ENCODE measurements around the gene FOXK1. TPM values are rescaled to one million over a fixed set of nuclear protein-coding genes. Genes with fewer than 3 reads are reported as not detected.
"Not testable (repeated sequence)": the region's sequence is repeated elsewhere in the genome, so short reads cannot be mapped to it uniquely, and the experiment has no call there.

Gene FOXK1
- total RNA-seq, 2 donors from 2014 or later: 17.3 to 47.5 TPM

- no peak for DNase-seq (ENCODE audit: low spot score)
- TF ChIP-seq POLR2A (IDR thresholded peaks at IDR 0.05) (no peak), POLR2AphosphoS5 (IDR thresholded peaks at IDR 0.05) (no peak)
- TF ChIP-seq, protein P1, sequence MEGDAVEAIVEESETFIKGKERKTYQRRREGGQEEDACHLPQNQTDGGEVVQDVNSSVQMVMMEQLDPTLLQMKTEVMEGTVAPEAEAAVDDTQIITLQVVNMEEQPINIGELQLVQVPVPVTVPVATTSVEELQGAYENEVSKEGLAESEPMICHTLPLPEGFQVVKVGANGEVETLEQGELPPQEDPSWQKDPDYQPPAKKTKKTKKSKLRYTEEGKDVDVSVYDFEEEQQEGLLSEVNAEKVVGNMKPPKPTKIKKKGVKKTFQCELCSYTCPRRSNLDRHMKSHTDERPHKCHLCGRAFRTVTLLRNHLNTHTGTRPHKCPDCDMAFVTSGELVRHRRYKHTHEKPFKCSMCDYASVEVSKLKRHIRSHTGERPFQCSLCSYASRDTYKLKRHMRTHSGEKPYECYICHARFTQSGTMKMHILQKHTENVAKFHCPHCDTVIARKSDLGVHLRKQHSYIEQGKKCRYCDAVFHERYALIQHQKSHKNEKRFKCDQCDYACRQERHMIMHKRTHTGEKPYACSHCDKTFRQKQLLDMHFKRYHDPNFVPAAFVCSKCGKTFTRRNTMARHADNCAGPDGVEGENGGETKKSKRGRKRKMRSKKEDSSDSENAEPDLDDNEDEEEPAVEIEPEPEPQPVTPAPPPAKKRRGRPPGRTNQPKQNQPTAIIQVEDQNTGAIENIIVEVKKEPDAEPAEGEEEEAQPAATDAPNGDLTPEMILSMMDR (IDR thresholded peaks at IDR 0.05): no peak
- peaks cover 7 to 11% of the 10 kb centered on the region in 2 donors for H3K36me3 ChIP-seq
- H3K4me1 ChIP-seq (replicated peaks): no peaks in the 10 kb centered on the region
- no peak overlapping the region for H3K4me3 ChIP-seq
- intact Hi-C loops (cut with DNase I): no loop called here
- H3K9me3 ChIP-seq: no peaks in the 10 kb centered on the region
- no peak overlapping the region for H3K27ac ChIP-seq
- WGBS: 90% methylated on average over 9 of the region's 9 CpGs
- no peaks in the 10 kb centered on the region for H3K27me3 ChIP-seq (replicated peaks; ENCODE audit: insufficient read depth)
Observed at GRCh38 chr7:4790078-4790465, 108.0 kb downstream of the FOXK1 start.

DNA sequence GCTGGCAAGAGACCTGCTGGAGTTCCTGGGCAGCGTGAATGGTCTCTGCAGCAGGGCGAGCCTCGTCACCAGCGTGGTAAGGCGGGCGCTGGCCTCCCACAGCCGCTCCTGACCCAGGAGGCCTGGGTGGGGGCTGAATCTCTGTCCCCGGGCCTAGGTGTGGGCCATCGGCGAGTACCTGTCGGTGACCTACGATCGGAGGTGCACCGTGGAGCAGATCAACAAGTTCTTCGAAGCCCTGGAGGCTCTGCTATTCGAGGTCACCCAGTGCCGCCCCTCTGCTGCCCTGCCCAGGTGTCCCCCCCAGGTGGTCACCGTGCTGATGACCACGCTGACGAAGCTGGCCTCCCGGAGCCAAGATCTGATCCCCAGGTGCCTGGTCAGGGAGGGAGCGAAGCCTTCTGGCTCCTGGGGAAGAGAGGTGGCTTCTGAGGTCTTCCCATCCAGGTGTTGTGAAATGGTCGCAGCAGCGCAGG, 108.5 kb downstream of the FOXK1 start:
- H3K36me3 ChIP-seq: peaks cover 7 to 11% of the 10 kb centered on the region in 2 donors
- DNase-seq (ENCODE audit: low spot score): no peak
- TF ChIP-seq, protein P1 (IDR thresholded peaks at IDR 0.05): no peak
- no peaks in the 10 kb centered on the region for H3K27me3 ChIP-seq (replicated peaks; ENCODE audit: insufficient read depth)
- no peaks in the 10 kb centered on the region for H3K4me1 ChIP-seq (replicated peaks)
- no peak overlapping the region for H3K27ac ChIP-seq
- H3K4me3 ChIP-seq: no peak overlapping the region
- no peaks in the 10 kb centered on the region for H3K9me3 ChIP-seq
- WGBS: 92% methylated on average over 22 of the region's 24 CpGs
- intact Hi-C loops (cut with DNase I): no loop called here

GRCh38 chr7:4791101-4791737, 109.1 kb downstream of the FOXK1 start:
- H3K27ac ChIP-seq: no peak overlapping the region
- 93% methylated on average over 25 of the region's 25 CpGs for WGBS
- no peak overlapping the region for H3K4me3 ChIP-seq
- H3K4me1 ChIP-seq (replicated peaks): no peaks in the 10 kb centered on the region
- TF ChIP-seq POLR2AphosphoS5 (IDR thresholded peaks at IDR 0.05): no peak
- H3K9me3 ChIP-seq: no peaks in the 10 kb centered on the region
- H3K27me3 ChIP-seq (replicated peaks; ENCODE audit: insufficient read depth): no peaks in the 10 kb centered on the region
- H3K36me3 ChIP-seq: peaks cover 4 to 7% of the 10 kb centered on the region in 2 donors
- intact Hi-C loops (cut with DNase I): no loop called here
- DNase-seq (ENCODE audit: low spot score): no peak

- intact Hi-C loops (cut with DNase I): no loop called here
- peak; percentile 56 for DNase-seq (ENCODE audit: low spot score)
- peak overlapping the region; percentile 20 to 33 for H3K4me3 ChIP-seq
- WGBS: 49% methylated on average over 49 of the region's 50 CpGs
- no peaks in the 10 kb centered on the region for H3K4me1 ChIP-seq (replicated peaks)
- no peaks in the 10 kb centered on the region for H3K27me3 ChIP-seq (replicated peaks; ENCODE audit: insufficient read depth)
- no peaks in the 10 kb centered on the region for H3K36me3 ChIP-seq
- TF ChIP-seq POLR2AphosphoS5 (IDR thresholded peaks at IDR 0.05) (no peak), POLR2A (IDR thresholded peaks at IDR 0.05) (no peak)
- TF ChIP-seq, protein P1 (IDR thresholded peaks at IDR 0.05): peak; percentile 14 to 63 (median 52)
- peak overlapping the region in 1 of 2 donors; percentile 26 for H3K27ac ChIP-seq
- H3K9me3 ChIP-seq: no peaks in the 10 kb centered on the region
Observed at GRCh38 chr7:4791738-4792536, 109.8 kb downstream of the FOXK1 start.

GRCh38 chr7:4792537-4793126, 110.5 kb downstream of the FOXK1 start:
- H3K9me3 ChIP-seq: no peaks in the 10 kb centered on the region
- no peaks in the 10 kb centered on the region for H3K36me3 ChIP-seq
- H3K27ac ChIP-seq: peak overlapping the region in 1 of 2 donors; percentile 26
- TF ChIP-seq POLR2AphosphoS5 (IDR thresholded peaks at IDR 0.05) (no peak), POLR2A (IDR thresholded peaks at IDR 0.05) (no peak)
- TF ChIP-seq, protein P1 (IDR thresholded peaks at IDR 0.05): no peak
- no peaks in the 10 kb centered on the region for H3K27me3 ChIP-seq (replicated peaks; ENCODE audit: insufficient read depth)
- 36% methylated on average over 31 of the region's 47 CpGs for WGBS
- no peaks in the 10 kb centered on the region for H3K4me1 ChIP-seq (replicated peaks)
- intact Hi-C loops (cut with DNase I): no loop called here
- peak overlapping the region; percentile 20 to 33 for H3K4me3 ChIP-seq
- no peak for DNase-seq (ENCODE audit: low spot score)

- H3K36me3 ChIP-seq; H3K9me3 ChIP-seq; intact Hi-C loops (cut with DNase I); H3K4me3 ChIP-seq; H3K27ac ChIP-seq; H3K27me3 ChIP-seq (replicated peaks; ENCODE audit: insufficient read depth); H3K4me1 ChIP-seq (replicated peaks); DNase-seq (ENCODE audit: low spot score): not testable (repeated sequence)
- 95% methylated on average over 28 of the region's 30 CpGs for WGBS
Observed at GRCh38 chr7:4793385-4793993, 111.4 kb downstream of the FOXK1 start.

- DNase-seq (ENCODE audit: low spot score); H3K4me1 ChIP-seq (replicated peaks); H3K27me3 ChIP-seq (replicated peaks; ENCODE audit: insufficient read depth); H3K36me3 ChIP-seq; H3K4me3 ChIP-seq; H3K27ac ChIP-seq; intact Hi-C loops (cut with DNase I); H3K9me3 ChIP-seq: not testable (repeated sequence)
- WGBS: 65% methylated on average over 14 of the region's 14 CpGs
Observed at GRCh38 chr7:4794171-4794570, 112.1 kb downstream of the FOXK1 start.

All from prostate gland (tissue), 2 donors.